GM23338 (cell line): Measurements from ENCODE around the gene MBNL1.

Source experiments
- JUNB ChIP-seq: IDR thresholded peaks from one replicate; pipeline ENCODE4 v1.6.1; 2016; ENCODE audit warnings: antibody characterized with exemption; ENCODE audit not compliant: unreplicated experiment
- TF ChIP-seq, protein P1 (sequence below), 2 experiments: fragments of 200-600 bp in 1 of 2; sonication (generic) in 1 of 2; conservative IDR thresholded peaks; 2 replicates each; pipeline versions ENCODE4 v1.5.1 to v1.6.1; 2016 to 2017; ENCODE audit warnings: antibody characterized with exemption in 2 of 2, low read depth in 2 of 2, mild to moderate bottlenecking in 2 of 2, moderate library complexity in 1 of 2

DNA sequence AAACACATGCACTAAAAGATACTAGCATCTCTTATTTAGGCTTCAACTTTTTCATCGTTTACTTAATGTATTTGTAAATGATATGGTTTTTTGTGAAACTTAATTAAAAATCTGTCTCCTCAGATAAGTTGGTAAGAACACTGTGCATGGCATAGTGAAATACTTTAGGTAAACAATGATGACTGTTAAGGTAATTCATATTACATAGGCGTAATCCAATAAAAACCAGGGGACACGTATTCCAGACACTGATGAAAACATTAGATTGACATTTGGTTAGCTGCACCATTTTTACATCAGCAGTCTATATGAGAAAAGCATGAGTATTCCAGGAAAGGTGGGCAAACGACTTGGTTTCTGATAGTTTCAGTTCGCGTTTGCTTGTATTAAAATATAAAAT lies 170.0 kb downstream of the MBNL1 start:
- no peak for TF ChIP-seq JUNB
- TF ChIP-seq, protein P1, sequence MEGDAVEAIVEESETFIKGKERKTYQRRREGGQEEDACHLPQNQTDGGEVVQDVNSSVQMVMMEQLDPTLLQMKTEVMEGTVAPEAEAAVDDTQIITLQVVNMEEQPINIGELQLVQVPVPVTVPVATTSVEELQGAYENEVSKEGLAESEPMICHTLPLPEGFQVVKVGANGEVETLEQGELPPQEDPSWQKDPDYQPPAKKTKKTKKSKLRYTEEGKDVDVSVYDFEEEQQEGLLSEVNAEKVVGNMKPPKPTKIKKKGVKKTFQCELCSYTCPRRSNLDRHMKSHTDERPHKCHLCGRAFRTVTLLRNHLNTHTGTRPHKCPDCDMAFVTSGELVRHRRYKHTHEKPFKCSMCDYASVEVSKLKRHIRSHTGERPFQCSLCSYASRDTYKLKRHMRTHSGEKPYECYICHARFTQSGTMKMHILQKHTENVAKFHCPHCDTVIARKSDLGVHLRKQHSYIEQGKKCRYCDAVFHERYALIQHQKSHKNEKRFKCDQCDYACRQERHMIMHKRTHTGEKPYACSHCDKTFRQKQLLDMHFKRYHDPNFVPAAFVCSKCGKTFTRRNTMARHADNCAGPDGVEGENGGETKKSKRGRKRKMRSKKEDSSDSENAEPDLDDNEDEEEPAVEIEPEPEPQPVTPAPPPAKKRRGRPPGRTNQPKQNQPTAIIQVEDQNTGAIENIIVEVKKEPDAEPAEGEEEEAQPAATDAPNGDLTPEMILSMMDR (conservative IDR thresholded peaks at IDR 0.05; ENCODE audit: low read depth in 2 of 2): no peak
